Spinal cord (tissue), 10 donors: Measurements from ENCODE around the gene TLX2. TPM values are rescaled to one million over a fixed set of nuclear protein-coding genes. Genes with fewer than 3 reads are reported as not detected.

Experiments used
- DNase-seq, 6 donors: peaks; one replicate each; pipeline versions ENCODE4 v3.0.0 to v3.0.0-alpha.2; 2013 to 2015; ENCODE audit warnings: low spot score in 6 of 6, low read depth in 4 of 6
- H3K27ac ChIP-seq: one replicate; pipeline ENCODE4 v1.5.1; 2013; ENCODE audit warnings: low read depth, low read length, control low read depth
- H3K27me3 ChIP-seq: one replicate; pipeline ENCODE4 v1.6.1; 2013; ENCODE audit warnings: low read length; ENCODE audit not compliant: control insufficient read depth, insufficient read depth
- H3K36me3 ChIP-seq: one replicate; pipeline ENCODE4 v1.6.1; 2013; ENCODE audit warnings: low read length; ENCODE audit not compliant: control insufficient read depth, insufficient read depth
- H3K4me1 ChIP-seq: one replicate; pipeline ENCODE4 v1.6.1; 2013; ENCODE audit warnings: low read length; ENCODE audit not compliant: control insufficient read depth, insufficient read depth
- H3K4me3 ChIP-seq: one replicate; pipeline ENCODE4 v1.5.1; 2013; ENCODE audit warnings: low read depth, low read length, control low read depth
- H3K9me3 ChIP-seq: one replicate; pipeline ENCODE4 v1.6.1; 2013; ENCODE audit warnings: low read length; ENCODE audit not compliant: control insufficient read depth, insufficient read depth
- WGBS: methylation state at CpG from one replicate; pipeline ENCODE4 v1.1.5; 2013; ENCODE audit warnings: missing lambda C conversion rate; ENCODE audit not compliant: insufficient coverage; 5-methylcytosine and 5-hydroxymethylcytosine counted together
- polyA plus RNA-seq, 2 donors: library from polyadenylated mRNA; unstranded; fragments of 120-200 nt; gene quantifications; one replicate each; pipeline ENCODE4 v1.2.1, GENCODE V29; 2013; ENCODE audit not compliant: insufficient read length in 2 of 2
- total RNA-seq, 2 donors: library from RNA; depleted of rRNA in 1 of 2; stranded (reverse); fragments of 120-200 nt in 1 of 2; fragments of >200 nt in 1 of 2; gene quantifications; one replicate each; pipeline versions ENCODE4 v1.2.3 to v1.2.4, GENCODE V29; 2013 to 2014
- donor health status: healthy.

TLX2 gene
- total and polyA plus RNA-seq, 4 donors: 0.11 to 0.69 (median 0.27) TPM; not detected in 1

DNA sequence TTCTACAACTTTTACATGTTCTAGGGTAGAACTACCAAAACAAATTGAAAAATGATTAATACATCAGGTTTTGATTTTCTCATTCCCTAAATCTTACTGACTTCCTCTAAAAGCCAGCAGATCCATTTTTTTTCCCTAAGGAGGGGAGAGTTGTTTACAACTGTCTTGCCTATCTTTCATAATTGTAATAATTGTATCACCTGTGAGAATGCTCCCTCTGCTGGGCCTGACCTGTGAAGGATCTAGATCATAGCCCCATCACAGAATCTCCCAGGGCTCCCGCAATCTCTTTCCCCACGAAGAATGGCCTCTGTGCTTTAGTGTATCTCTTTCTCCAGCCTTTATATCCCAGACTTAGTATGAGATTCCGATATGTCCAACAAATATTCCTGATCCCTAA is 30.4 kb downstream of the TLX2 start:
- peaks cover 3% of the 10 kb centered on the region for H3K27me3 ChIP-seq
- no peak overlapping the region for H3K27ac ChIP-seq
- DNase-seq: no peak
- H3K36me3 ChIP-seq: peaks cover 5% of the 10 kb centered on the region
- no peaks in the 10 kb centered on the region for H3K9me3 ChIP-seq
- no peak overlapping the region for H3K4me3 ChIP-seq
- peaks cover 13% of the 10 kb centered on the region for H3K4me1 ChIP-seq
- 95% methylated on average over 3 of the region's 3 CpGs for WGBS

GRCh38 chr2:74546004-74546403 is 31.8 kb downstream of the TLX2 start:
- no peak overlapping the region for H3K4me3 ChIP-seq
- H3K4me1 ChIP-seq: peaks cover 20% of the 10 kb centered on the region
- no peaks in the 10 kb centered on the region for H3K9me3 ChIP-seq
- peaks cover 3% of the 10 kb centered on the region for H3K27me3 ChIP-seq
- H3K36me3 ChIP-seq: peaks cover 6% of the 10 kb centered on the region
- WGBS: 75% methylated on average over 1 of the region's 3 CpGs
- H3K27ac ChIP-seq: no peak overlapping the region
- DNase-seq: no peak

GRCh38 chr2:74548285-74548899 is 34.1 kb downstream of the TLX2 start:
- peak in 2 of 6 donors; percentile 62 to 76 for DNase-seq
- peak overlapping the region; percentile 55 for H3K4me3 ChIP-seq
- peaks cover 6% of the 10 kb centered on the region for H3K27me3 ChIP-seq
- H3K27ac ChIP-seq: peak overlapping the region; percentile 10
- 8% methylated on average over 25 of the region's 26 CpGs for WGBS
- H3K36me3 ChIP-seq: peaks cover 6% of the 10 kb centered on the region
- H3K9me3 ChIP-seq: no peaks in the 10 kb centered on the region
- peaks cover 33% of the 10 kb centered on the region for H3K4me1 ChIP-seq

GRCh38 chr2:74548900-74549826 is 34.9 kb downstream of the TLX2 start:
- H3K4me1 ChIP-seq: peaks cover 41% of the 10 kb centered on the region
- peak overlapping the region; percentile 55 for H3K4me3 ChIP-seq
- peaks cover 6% of the 10 kb centered on the region for H3K36me3 ChIP-seq
- no peaks in the 10 kb centered on the region for H3K9me3 ChIP-seq
- DNase-seq: peak in 2 of 6 donors; percentile 60 to 61
- no peak overlapping the region for H3K27ac ChIP-seq
- peaks cover 7% of the 10 kb centered on the region for H3K27me3 ChIP-seq
- WGBS: 4% methylated on average over 85 of the region's 85 CpGs

DNA sequence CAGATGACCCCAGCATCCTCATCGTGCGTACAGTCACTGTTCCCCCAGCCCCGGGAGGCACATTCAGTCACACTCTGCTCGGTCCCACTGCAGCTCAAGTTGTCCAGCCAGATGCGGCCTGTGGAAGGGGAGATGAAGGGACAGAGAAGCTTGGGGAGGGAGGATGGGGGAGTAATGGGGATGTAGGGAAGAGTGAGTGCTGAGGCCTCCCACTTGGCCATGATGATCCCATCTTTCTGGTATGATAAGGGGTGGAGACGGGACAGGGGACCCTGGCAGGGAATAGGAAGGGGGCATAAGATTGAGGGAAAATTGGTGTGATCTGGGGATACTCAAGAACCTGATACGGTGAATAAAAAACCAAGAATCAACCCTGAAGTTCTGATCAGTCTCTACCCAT is 36.0 kb downstream of the TLX2 start:
- peaks cover 13% of the 10 kb centered on the region for H3K27me3 ChIP-seq
- no peaks in the 10 kb centered on the region for H3K9me3 ChIP-seq
- no peak overlapping the region for H3K27ac ChIP-seq
- no peak overlapping the region for H3K4me3 ChIP-seq
- H3K36me3 ChIP-seq: peaks cover 6% of the 10 kb centered on the region
- DNase-seq: no peak
- peaks cover 52% of the 10 kb centered on the region for H3K4me1 ChIP-seq
- WGBS: 73% methylated on average over 5 of the region's 7 CpGs

DNA sequence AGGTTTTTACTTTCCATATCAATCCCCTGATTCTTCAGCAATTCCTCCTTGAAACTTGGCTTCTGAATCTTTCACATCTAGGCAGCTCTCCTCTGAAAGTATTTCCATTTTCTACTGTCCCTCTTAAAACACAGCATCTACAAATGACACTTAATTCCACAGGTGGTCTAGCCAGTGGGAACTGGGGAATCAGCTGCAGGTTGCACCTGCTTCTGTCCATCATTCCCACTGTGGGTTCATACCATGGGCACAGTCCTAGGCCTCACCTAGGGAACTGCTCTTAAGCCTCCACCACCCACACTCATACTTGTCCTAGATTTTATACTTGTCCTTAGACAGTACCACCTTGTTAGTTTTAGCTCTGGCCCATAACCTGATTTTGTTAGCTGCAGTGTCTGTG is 37.3 kb downstream of the TLX2 start:
- Histone ChIP-seq H3K27ac (no peak overlapping the region), H3K4me1 (peaks cover 58% of the 10 kb centered on the region), H3K36me3 (peaks cover 15% of the 10 kb centered on the region), H3K9me3 (no peaks in the 10 kb centered on the region), H3K27me3 (peaks cover 23% of the 10 kb centered on the region), H3K4me3 (no peak overlapping the region)
- no peak for DNase-seq

GRCh38 chr2:74551942-74552913 is 38.0 kb downstream of the TLX2 start:
- 58% methylated on average over 21 of the region's 21 CpGs for WGBS
- H3K27ac ChIP-seq: peak overlapping the region; percentile 95
- H3K4me3 ChIP-seq: peak overlapping the region; percentile 77
- H3K36me3 ChIP-seq: peaks cover 20% of the 10 kb centered on the region
- no peak for DNase-seq
- no peaks in the 10 kb centered on the region for H3K9me3 ChIP-seq
- H3K27me3 ChIP-seq: peaks cover 25% of the 10 kb centered on the region
- H3K4me1 ChIP-seq: peaks cover 58% of the 10 kb centered on the region

- peak in 2 of 6 donors; percentile 56 to 67 for DNase-seq
- WGBS: 15% methylated on average over 26 of the region's 27 CpGs
These were observed 38.9 kb downstream of the TLX2 start for GRCh38 chr2:74552914-74553811.

More at GRCh38 chr2:74552914-74553811, 38.9 kb downstream of the TLX2 start:
- peaks cover 25% of the 10 kb centered on the region for H3K27me3 ChIP-seq
- H3K4me3 ChIP-seq: peak overlapping the region; percentile 77
- peaks cover 57% of the 10 kb centered on the region for H3K4me1 ChIP-seq
- peaks cover 20% of the 10 kb centered on the region for H3K36me3 ChIP-seq
- H3K27ac ChIP-seq: peak overlapping the region; percentile 95
- H3K9me3 ChIP-seq: no peaks in the 10 kb centered on the region
